GM21381 (cell line): Measurements from ENCODE around the gene FFAR4.

Experiments
- ATAC-seq: cut with Tn5 transposase; IDR thresholded peaks from one replicate; pipeline ENCODE4 v1.9.1; 2021; ENCODE audit warnings: mild to moderate bottlenecking, moderate library complexity; ENCODE audit not compliant: unreplicated experiment

FFAR4 gene

GRCh38 chr10:93570383-93570782, 3.9 kb downstream of the FFAR4 start:
- no peak for ATAC-seq

DNA sequence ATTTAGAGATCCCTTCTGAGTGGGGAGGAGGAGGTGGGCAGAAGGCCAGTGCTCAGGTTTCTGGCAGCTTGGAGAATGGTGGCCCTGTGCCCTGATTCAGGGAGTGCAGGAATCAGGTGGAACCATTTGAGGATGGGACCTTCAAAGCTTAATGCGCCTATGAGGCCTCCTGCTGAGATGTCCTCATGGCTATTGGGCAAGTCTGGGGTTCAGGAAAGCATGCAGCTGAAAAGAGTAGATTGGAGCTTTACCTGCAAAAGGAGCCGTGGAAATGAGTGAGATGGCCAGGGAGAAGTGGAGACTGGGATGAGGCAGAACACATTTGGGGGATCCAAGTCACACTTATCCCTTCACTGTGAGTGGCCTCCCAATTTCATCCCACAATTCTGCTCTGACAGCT, 6.1 kb downstream of the FFAR4 start:
- no peak for ATAC-seq

DNA sequence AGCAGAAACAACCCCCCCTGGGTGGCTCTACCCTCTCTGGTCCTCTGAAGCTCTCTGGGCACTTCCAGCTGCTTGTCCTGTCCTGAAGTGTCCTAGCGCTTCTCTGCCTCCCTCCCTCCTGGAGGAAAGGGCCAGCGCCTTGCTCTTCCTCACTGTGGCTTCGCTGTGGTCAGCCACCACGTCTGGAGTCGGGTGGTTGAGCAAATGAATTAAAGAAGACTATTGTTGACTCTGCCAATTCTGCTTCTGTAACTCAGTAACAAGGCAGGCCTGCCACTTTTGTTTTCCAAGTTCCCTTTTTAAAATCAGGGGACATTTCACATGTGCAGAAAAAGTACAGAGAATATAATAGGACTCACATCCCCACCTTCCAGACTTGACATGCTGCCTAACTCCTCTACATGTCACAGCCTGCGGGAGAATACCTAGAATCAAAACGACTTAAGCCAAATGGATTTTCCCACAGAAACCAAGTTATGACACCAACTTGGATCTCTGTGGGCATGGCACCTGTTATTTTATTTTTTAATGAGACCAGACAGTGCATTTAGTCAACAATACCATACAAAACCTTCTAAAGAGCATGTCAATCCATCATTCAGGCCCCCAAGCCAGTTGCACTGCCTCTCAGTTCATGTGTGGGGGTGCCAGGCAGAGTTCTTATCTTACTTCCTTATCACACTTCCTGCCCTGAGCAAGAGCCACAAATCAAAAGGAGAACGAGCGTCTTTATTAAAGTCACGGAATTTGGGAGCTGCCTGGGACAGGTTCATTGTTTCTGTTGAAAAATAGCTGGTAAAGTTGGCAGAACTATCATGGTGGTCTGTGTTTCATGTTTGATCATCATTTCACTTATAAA, 6.8 kb downstream of the FFAR4 start:
- no peak for ATAC-seq

DNA sequence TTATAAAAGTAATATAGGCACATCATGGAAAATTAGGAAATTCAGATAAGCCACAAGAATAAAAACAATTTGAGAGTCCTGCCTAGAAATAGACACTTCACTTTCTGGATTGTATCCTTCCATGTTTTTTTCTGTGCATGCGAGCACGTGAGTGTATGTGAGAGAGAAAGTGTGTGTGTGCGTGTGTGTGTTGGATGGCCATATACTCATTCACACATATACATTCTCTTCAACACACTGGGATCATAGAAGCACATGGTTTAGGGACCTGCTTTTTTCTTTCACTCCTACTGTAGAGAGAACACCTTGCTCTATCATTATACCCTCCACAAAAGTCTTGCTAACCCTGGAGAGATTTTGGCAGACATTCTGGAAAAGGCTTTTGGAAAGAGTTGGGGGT, 7.5 kb downstream of the FFAR4 start:
- no peak for ATAC-seq

DNA sequence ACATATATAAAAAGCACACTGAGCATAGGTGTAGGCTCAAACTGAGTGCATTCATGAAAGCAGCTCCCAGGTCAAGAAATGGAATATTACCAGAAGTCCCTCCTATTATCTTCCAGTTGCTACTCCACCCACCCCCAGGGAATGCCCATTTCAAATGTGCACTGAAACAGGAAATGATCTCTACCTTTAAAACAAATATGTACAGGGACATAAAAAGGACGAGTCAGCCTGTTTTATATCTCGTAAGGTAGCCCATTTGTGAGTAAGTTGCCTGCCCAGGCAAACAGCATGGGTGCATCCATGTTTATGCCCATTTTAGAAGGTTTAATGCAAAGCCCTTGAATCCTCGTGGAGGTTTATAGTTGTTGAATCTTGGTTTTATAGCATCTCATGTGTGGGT, 10.4 kb downstream of the FFAR4 start:
- ATAC-seq = no peak

DNA sequence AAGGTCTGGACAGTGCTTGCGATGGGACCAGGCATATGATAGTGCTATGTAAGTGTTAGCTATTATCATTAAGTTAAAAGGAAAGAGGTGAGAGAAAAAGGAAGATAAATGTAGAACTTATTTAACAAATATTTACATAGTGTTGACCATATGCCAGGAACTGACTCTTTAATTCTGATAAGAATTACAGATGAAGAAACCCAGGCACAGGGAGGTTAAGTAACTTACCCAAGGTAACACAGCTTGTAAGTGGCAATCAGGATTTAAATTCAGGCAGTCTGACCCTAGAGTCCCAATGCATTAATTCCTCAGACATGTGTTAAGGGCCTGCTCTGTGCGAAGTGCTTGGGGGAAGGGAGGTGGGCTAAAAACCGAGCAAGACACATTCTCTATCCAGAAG, 11.1 kb downstream of the FFAR4 start:
- ATAC-seq = no peak

GRCh38 chr10:93579089-93579488, 12.6 kb downstream of the FFAR4 start:
- no peak for ATAC-seq

DNA sequence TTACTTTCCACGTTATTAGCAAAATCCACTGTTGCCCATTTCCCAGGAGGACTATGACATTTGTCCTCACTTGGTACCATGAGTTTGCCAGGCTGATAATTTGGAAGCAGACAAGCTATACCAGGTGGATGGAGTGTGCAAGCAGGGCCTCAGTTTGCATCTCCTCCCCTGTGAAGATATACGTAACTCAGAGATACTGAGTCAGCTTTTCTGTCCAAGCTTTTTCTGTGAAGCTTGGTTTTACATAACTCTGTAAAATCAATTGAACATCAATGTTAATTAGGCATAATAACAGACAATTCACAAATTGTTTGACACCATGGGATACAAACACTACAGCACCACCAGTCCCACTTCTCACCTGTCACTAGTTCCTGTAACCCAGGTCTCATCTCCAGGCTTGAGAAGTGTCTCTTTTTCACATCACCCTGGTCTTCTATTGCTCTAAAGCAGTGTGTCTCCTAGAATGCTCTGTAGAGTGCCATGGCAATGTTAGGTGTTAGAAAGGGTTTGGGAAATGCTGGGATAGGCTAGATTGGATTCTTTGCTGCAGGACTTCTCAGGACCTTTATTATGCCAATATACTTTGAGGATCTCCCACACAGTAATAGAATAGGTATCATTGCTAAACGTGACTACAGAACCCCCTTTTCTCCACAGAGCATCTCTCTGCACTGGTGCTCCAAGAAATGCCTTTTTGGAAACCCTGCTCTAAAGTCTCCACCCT, 13.7 kb downstream of the FFAR4 start:
- no peak for ATAC-seq

DNA sequence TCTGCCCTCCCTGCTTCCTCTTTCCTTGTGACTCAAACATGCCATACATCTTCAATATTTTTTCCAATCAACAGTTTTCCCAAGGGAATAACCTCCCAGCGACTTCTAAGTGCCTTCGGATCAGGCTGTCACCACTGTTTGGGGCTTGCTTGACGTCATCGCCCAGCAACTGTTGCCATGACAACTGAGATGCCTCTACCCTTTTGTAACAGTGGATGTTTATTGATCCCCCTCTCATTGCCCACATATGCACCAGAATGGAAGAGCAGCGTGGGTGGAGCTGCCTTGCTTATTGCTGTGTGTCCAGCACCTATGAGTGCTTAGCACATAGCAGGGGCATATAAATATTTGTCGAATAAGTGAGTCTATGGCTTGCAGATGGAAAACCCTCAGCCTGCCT, 14.4 kb downstream of the FFAR4 start:
- no peak for ATAC-seq

GRCh38 chr10:93584445-93584844, 18.0 kb downstream of the FFAR4 start:
- ATAC-seq = no peak

GRCh38 chr10:93589648-93590562, 23.4 kb downstream of the FFAR4 start:
- no peak for ATAC-seq

DNA sequence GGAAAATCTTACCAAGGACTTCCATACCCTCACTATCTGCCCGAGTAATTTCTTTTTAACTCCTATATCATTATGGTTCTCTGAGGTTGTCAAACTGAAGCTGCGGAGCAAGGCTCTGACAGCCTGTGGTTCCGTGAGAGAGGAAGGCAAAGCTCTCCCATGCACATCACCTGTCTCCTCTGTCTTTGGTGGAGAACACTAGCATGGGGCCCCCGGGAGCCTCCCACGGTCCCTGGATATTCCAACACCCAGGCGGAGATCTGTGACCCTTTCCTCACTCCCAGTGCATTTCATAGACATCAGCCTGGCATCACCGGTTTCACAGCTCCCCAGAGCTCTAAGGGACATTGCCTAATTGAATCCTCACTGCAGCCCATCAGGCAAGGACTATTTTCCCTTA, 24.2 kb downstream of the FFAR4 start:
- ATAC-seq = no peak

GRCh38 chr10:93591065-93591808, 24.8 kb downstream of the FFAR4 start:
- ATAC-seq = no peak

DNA sequence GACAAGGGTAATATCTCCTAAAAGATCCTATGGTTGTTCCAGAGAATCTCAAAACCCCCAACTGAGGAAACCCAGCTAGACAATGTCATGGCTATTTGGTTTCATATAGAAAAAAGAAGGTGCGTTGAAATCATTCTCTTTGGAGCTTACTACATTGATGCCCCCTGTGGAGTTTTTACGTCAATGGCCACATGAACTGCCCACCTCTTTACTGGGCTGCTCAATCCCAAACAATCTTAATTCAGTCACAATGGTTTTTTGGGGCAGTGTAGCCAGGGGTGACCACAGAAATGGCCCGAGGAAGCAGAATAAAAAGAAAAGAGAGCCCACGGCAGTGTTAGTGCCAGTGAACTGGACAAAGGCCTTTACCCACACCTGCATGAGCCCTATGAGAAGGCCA, 26.8 kb downstream of the FFAR4 start:
- ATAC-seq = no peak

GRCh38 chr10:93593749-93594148, 27.3 kb downstream of the FFAR4 start:
- ATAC-seq = no peak

DNA sequence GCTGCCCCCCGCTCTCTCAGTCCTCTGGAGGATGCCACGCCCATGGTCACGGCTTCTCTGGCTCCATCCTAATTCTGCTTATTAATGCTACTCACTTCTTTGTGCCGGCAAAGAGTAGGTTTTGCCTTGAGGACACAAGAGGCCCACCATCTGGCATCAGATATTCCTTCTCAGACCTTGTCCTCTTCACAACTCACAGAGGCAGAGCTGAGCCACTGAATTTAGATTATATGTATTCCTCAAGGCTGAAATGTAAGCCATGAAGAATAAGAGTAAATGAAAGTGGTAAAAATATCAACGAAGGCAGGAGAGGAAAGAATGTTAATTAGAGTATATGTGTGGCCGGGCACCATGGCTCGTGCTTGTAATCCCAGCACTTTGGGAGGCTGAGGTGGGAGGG, 28.1 kb downstream of the FFAR4 start:
- ATAC-seq = no peak

GRCh38 chr10:93595378-93596161, 29.1 kb downstream of the FFAR4 start:
- ATAC-seq = no peak

- no peak for ATAC-seq
These were observed 30.1 kb downstream of the FFAR4 start for GRCh38 chr10:93596539-93596938.

- ATAC-seq = no peak
These were observed 30.7 kb downstream of the FFAR4 start for GRCh38 chr10:93597075-93597599.

DNA sequence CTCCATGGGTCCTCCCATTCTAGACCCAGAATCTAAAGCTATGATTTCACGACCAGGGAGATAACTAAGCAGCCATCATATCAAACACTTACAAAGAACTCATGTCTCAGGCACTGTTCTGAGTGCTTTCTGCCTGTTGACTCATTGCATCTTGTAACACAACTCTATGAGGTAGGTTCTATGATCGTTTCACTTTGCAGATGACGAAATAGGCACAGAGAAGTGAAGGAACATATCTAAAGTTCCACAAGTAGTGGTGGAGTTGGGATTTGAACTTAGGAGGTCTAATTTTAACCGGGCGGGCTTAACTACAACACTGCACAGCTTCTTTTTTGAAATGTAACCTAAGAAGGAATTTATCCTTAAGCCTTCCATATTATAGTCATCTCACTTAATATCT, 31.7 kb downstream of the FFAR4 start:
- ATAC-seq = no peak
